Activated CD8-positive, alpha-beta T cell treated with anti-CD3 and anti-CD28 coated beads for 36 hours (primary cell): Measurements from ENCODE around the gene EXOC7. TPM values are rescaled to one million over a fixed set of nuclear protein-coding genes. Genes with fewer than 3 reads are reported as not detected.

ENCODE experiments used
- ATAC-seq: fragments of 200-7000 bp; cut with Tn5 transposase; one replicate; pipeline ENCODE4 v1.10.0; 2021; ENCODE audit warnings: mild to moderate bottlenecking, moderate library complexity
- CTCF ChIA-PET: fragments of 350-600 bp; sonication (Branson Sonifier 250); formaldehyde crosslinking; loops from one replicate; lab custom pipeline; 2021; ENCODE audit warnings: antibody characterized with exemption; lab: Charles Lee
- POLR2A ChIA-PET: fragments of 350-600 bp; sonication (Branson Sonifier 250); formaldehyde crosslinking; loops from one replicate; lab custom pipeline; 2021; ENCODE audit warnings: antibody characterized with exemption; lab: Charles Lee
- DNase-seq: peaks from one replicate; pipeline ENCODE4 v3.0.0-alpha.2; 2020
- H3K27ac Mint-ChIP-seq: one replicate; pipeline ENCODE4 v1.8.0; 2021; ENCODE audit warnings: mild to moderate bottlenecking, mixed read lengths
- H3K27me3 Mint-ChIP-seq: one replicate; pipeline ENCODE4 v1.8.0; 2021; ENCODE audit warnings: mixed read lengths
- H3K36me3 Mint-ChIP-seq: one replicate; pipeline ENCODE4 v1.8.0; 2021; ENCODE audit warnings: low read depth, mixed read lengths
- H3K4me1 Mint-ChIP-seq: one replicate; pipeline ENCODE4 v1.8.0; 2021; ENCODE audit warnings: low read depth, mixed read lengths
- H3K4me3 Mint-ChIP-seq: one replicate; pipeline ENCODE4 v1.8.0; 2021; ENCODE audit warnings: mild to moderate bottlenecking, moderate library complexity, mixed read lengths
- H3K9me3 Mint-ChIP-seq: one replicate; pipeline ENCODE4 v1.8.0; 2021; ENCODE audit warnings: mixed read lengths
- CTCF ChIP-seq: fragments of 200-600 bp; IDR thresholded peaks from one replicate; pipeline ENCODE4 v1.8.0; 2022; ENCODE audit warnings: antibody characterized with exemption, mild to moderate bottlenecking
- intact Hi-C: fragments of 100-400 bp; cut with micrococcal nuclease; formaldehyde crosslinking; loops from one replicate; pipeline ENCODE4 v1.10.0; 2022
- total RNA-seq, 2 experiments: library from RNA; stranded (reverse); gene quantifications; one replicate each; pipeline ENCODE4 v1.2.3, GENCODE V29; 2021

The EXOC7 gene
- total RNA-seq, 2 experiments from 2014 or later, result 53.5 to 64.9 TPM

- Mint-ChIP-seq H3K9me3 (no peaks in the 10 kb centered on the region), H3K27me3 (no peaks in the 10 kb centered on the region), H3K4me1 (peaks cover 25% of the 10 kb centered on the region), H3K27ac (peak overlapping the region; percentile 97), H3K4me3 (peak overlapping the region; percentile 93), H3K36me3 (peaks cover 13% of the 10 kb centered on the region)
- POLR2A ChIA-PET, result interaction anchor here (1.0 to 2.4 kb wide), 17 partner anchors 11 to 250 kb away, joined by 3 to 15 read pairs (median 6); partner anchors contain the start of genes FOXJ1, PRPSAP1, UBALD2 and ZACN
- intact Hi-C loops, result loop anchor here (5.0 kb wide), 1 partner anchor 87 kb away; no protein-coding TSS in a partner anchor
- no peak for TF ChIP-seq CTCF
- no peak for ATAC-seq
- DNase-seq, result no peak
- CTCF ChIA-PET, result interaction anchor here (0.8 to 4.5 kb wide), 7 partner anchors 14 to 177 kb away, joined by 3 to 27 read pairs (median 4); no protein-coding TSS in a partner anchor
Observed at GRCh38 chr17:76104140-76104895, 731 bp upstream of the EXOC7 start.

GRCh38 chr17:76102944-76103273 is 678 bp downstream of the EXOC7 start:
- POLR2A ChIA-PET, result interaction anchor here (1.1 to 2.4 kb wide), 11 partner anchors 10 to 170 kb away, joined by 3 to 15 read pairs (median 6); partner anchors contain the start of genes FOXJ1 and UBALD2
- ATAC-seq, result no peak
- H3K4me3 Mint-ChIP-seq, result peak overlapping the region; percentile 93
- H3K4me1 Mint-ChIP-seq, result peaks cover 25% of the 10 kb centered on the region
- H3K27me3 Mint-ChIP-seq, result no peaks in the 10 kb centered on the region
- intact Hi-C loops, result loop anchor here (5.0 kb wide), 1 partner anchor 86 kb away; no protein-coding TSS in a partner anchor
- TF ChIP-seq CTCF, result no peak
- H3K9me3 Mint-ChIP-seq, result no peaks in the 10 kb centered on the region
- H3K27ac Mint-ChIP-seq, result peak overlapping the region; percentile 97
- peaks cover 16% of the 10 kb centered on the region for H3K36me3 Mint-ChIP-seq
- DNase-seq, result no peak
- CTCF ChIA-PET, result interaction anchor here (0.6 to 4.5 kb wide), 8 partner anchors 74 to 295 kb away, joined by 3 to 27 read pairs (median 3); no protein-coding TSS in a partner anchor

- Mint-ChIP-seq H3K27me3 (no peaks in the 10 kb centered on the region), H3K4me3 (no peak overlapping the region), H3K4me1 (peaks cover 19% of the 10 kb centered on the region), H3K36me3 (peaks cover 36% of the 10 kb centered on the region), H3K27ac (no peak overlapping the region), H3K9me3 (no peaks in the 10 kb centered on the region)
- no peak for TF ChIP-seq CTCF
- ChIA-PET POLR2A (interaction anchor here (0.6 kb wide), 1 partner anchor 74 kb away, joined by 4 read pairs; no protein-coding TSS in a partner anchor), CTCF (no interaction called here)
- DNase-seq, result no peak
- no peak for ATAC-seq
- intact Hi-C loops, result no loop called here
Observed at GRCh38 chr17:76097716-76098295, 5.8 kb downstream of the EXOC7 start.

- no peak overlapping the region for H3K4me3 Mint-ChIP-seq
Observed at GRCh38 chr17:76095943-76096342, 7.6 kb downstream of the EXOC7 start.

More at GRCh38 chr17:76095943-76096342, 7.6 kb downstream of the EXOC7 start:
- TF ChIP-seq CTCF, result no peak
- Mint-ChIP-seq H3K4me1 (peaks cover 2% of the 10 kb centered on the region), H3K9me3 (no peaks in the 10 kb centered on the region), H3K36me3 (peaks cover 32% of the 10 kb centered on the region), H3K27me3 (no peaks in the 10 kb centered on the region), H3K27ac (no peak overlapping the region)
- intact Hi-C loops, result no loop called here
- ATAC-seq (no peak), DNase-seq (no peak)
- POLR2A ChIA-PET, result interaction anchor here (1.2 to 1.5 kb wide), 2 partner anchors 17 to 18 kb away, joined by 3 to 6 read pairs; partner anchors contain the start of gene ZACN
- CTCF ChIA-PET, result interaction anchor here (0.7 to 1.6 kb wide), 6 partner anchors 15 to 302 kb away, joined by 3 to 10 read pairs (median 3); partner anchors contain the start of gene CDK3
